K562 (cell line): ENCODE data around the gene SAPCD1. TPM values are rescaled to one million over a fixed set of nuclear protein-coding genes. Genes with fewer than 3 reads are reported as not detected.

Experiments used
- ARID3A ChIP-seq: IDR thresholded peaks from 2 replicates; pipeline ENCODE4 v1.6.1; 2012; ENCODE audit warnings: low read depth, low read length, improper control_type of control experiment, borderline replicate concordance
- CEBPZ ChIP-seq: fragments of 150-350 bp; IDR thresholded peaks from 2 replicates; pipeline ENCODE4 v1.6.1; 2014; ENCODE audit warnings: low read depth, mild to moderate bottlenecking, low read length, borderline replicate concordance
- CHD1 ChIP-seq: fragments of 200-600 bp; sonication (generic); IDR thresholded peaks from one replicate; pipeline ENCODE4 v1.6.1; 2012; ENCODE audit warnings: mild to moderate bottlenecking, moderate library complexity, low read length, inconsistent platforms
- ETV6 ChIP-seq, 3 experiments: fragments of 150-350 bp in 1 of 3; sonication (generic) in 1 of 3; formaldehyde crosslinking in 1 of 3; IDR thresholded peaks; 2 replicates each; pipeline versions ENCODE4 v1.6.1 to v1.8.0; 2014 to 2022; ENCODE audit warnings: borderline replicate concordance in 2 of 3, low read depth in 2 of 3, antibody characterized with exemption in 1 of 3, low read length in 1 of 3, mild to moderate bottlenecking in 1 of 3, missing genetic modification reagents in 1 of 3
- FOXO4 ChIP-seq: fragments of 450-650 bp; formaldehyde crosslinking; IDR thresholded peaks from 2 replicates; pipeline ENCODE4 v1.4.0; 2020; ENCODE audit warnings: mild to moderate bottlenecking, moderate library complexity
- KLF13 ChIP-seq: fragments of 450-650 bp; IDR thresholded peaks from 2 replicates; pipeline ENCODE4 v1.6.1; 2016; ENCODE audit warnings: missing genetic modification characterization, low read depth, mild to moderate bottlenecking, missing compliant biosample characterization, moderate library complexity, borderline replicate concordance
- MTA1 ChIP-seq: fragments of 450-650 bp; IDR thresholded peaks from 2 replicates; pipeline ENCODE4 v1.6.1; 2017; ENCODE audit warnings: borderline replicate concordance
- MXD1 ChIP-seq: fragments of 250-450 bp; sonication (Bioruptor Pico); IDR thresholded peaks from 2 replicates; pipeline ENCODE4 v1.8.0; 2021; ENCODE audit warnings: borderline replicate concordance, mild to moderate bottlenecking, moderate library complexity; ENCODE audit not compliant: poor library complexity, severe bottlenecking
- MXI1 ChIP-seq: IDR thresholded peaks from 2 replicates; pipeline ENCODE4 v1.6.1; 2011; ENCODE audit warnings: low read depth, mild to moderate bottlenecking, improper control_type of control experiment, low read length
- PHF8 ChIP-seq: fragments of 200-600 bp; sonication (generic); IDR thresholded peaks from 2 replicates; pipeline ENCODE4 v1.6.1; 2012; ENCODE audit warnings: mixed run types, mild to moderate bottlenecking, inconsistent platforms, low read length, moderate library complexity, borderline replicate concordance
- PPARD ChIP-seq: fragments of 250-450 bp; sonication (Bioruptor Pico); IDR thresholded peaks from 2 replicates; pipeline ENCODE4 v1.8.0; 2022; ENCODE audit warnings: inconsistent platforms, mild to moderate bottlenecking, moderate library complexity
- SAFB ChIP-seq: fragments of 200-400 bp; formaldehyde crosslinking; IDR thresholded peaks from 2 replicates; pipeline ENCODE4 v1.6.1; 2017; ENCODE audit warnings: low read depth, low read length, borderline replicate concordance
- TEAD1 ChIP-seq, 2 experiments: fragments of 450-650 bp in 1 of 2; sonication (generic) in 1 of 2; formaldehyde crosslinking; IDR thresholded peaks; 2 replicates each; pipeline versions ENCODE4 v1.4.0 to v1.8.0; 2020 to 2022; ENCODE audit warnings: mild to moderate bottlenecking in 2 of 2, missing genetic modification reagents in 1 of 2
- TEAD4 ChIP-seq, 2 experiments: sonication (generic) in 1 of 2; formaldehyde crosslinking in 1 of 2; IDR thresholded peaks; 2 replicates each; pipeline versions ENCODE4 v1.6.1 to v1.8.0; 2012 to 2022; ENCODE audit warnings: borderline replicate concordance in 1 of 2, inconsistent platforms in 1 of 2, low read length in 1 of 2, mild to moderate bottlenecking in 1 of 2, missing genetic modification reagents in 1 of 2
- XRCC5 ChIP-seq: fragments of 200-400 bp; formaldehyde crosslinking; IDR thresholded peaks from 2 replicates; pipeline ENCODE4 v1.6.1; 2017; ENCODE audit warnings: low read depth, mild to moderate bottlenecking, low read length
- ZNF12 ChIP-seq: sonication (generic); formaldehyde crosslinking; IDR thresholded peaks from 2 replicates; pipeline ENCODE4 v1.4.0; 2020; ENCODE audit warnings: mild to moderate bottlenecking, missing genetic modification reagents
- ZNF444 ChIP-seq: fragments of 250-450 bp; sonication (Bioruptor Pico); IDR thresholded peaks from 2 replicates; pipeline ENCODE4 v1.4.0; 2020; ENCODE audit warnings: mild to moderate bottlenecking, moderate library complexity
- polyA plus RNA-seq, 8 experiments: library from polyadenylated mRNA; depleted of rRNA in 4 of 8; stranded (reverse) in 5 of 8; unstranded in 3 of 8; fragments of >200 nt; fragmentation: Nextera tagmentation in 2 of 8; fragmentation: Illumina TruSeq in 1 of 8; extraction: Ambion mirVana in 2 of 8; extraction: Trizol in 1 of 8; gene quantifications; 2 replicates each; pipeline versions ENCODE4 v1.2.1 to v1.2.3, GENCODE V29; 2011 to 2014; ENCODE audit warnings: inconsistent platforms in 1 of 8, missing spikeins in 1 of 8
- total RNA-seq, 7 experiments: library from RNA; depleted of rRNA in 6 of 7; stranded (reverse); fragments of >200 nt in 6 of 7; fragmentation: Illumina TruSeq in 2 of 7; extraction: Trizol in 2 of 7; gene quantifications; 2 replicates each; pipeline versions ENCODE4 v1.2.1 to v1.2.3, GENCODE V29; 2011 to 2021; ENCODE audit warnings: low replicate concordance in 1 of 7

SAPCD1 gene
- total and polyA plus RNA-seq, 9 of the 15 experiments (the other 6 are each of a cell fraction or from before 2014, with no cell fraction given): 2.6 to 30.2 (median 7.4) TPM

- TF ChIP-seq MXD1 (CRISPR knock-in tag) (peak; percentile 59), MXI1 (peak; percentile 89), MTA1 (peak; percentile 49; the same call in 1 of the 2 replicates), ETV6 (IDR thresholded peaks at IDR 0.05; ENCODE audit: borderline replicate concordance in 1 of 2, low read depth in 2 of 2, low read length in 1 of 2) (0 out of 4 replicates have a peak, but pooled peaks of 1 of the 2 experiments have one; percentile 52), ETV6 (CRISPR knock-in tag; IDR thresholded peaks at IDR 0.05; ENCODE audit: borderline replicate concordance) (peak; percentile 95; the same call in 1 of the 2 replicates), PHF8 (peak; percentile 88; the same call in 1 of the 2 replicates), ZNF12 (CRISPR knock-in tag) (peak; percentile 23; the same call in 1 of the 2 replicates), CEBPZ (peak; percentile 87), ARID3A (0 out of 2 replicates have a peak, but pooled peaks have one; percentile 11), FOXO4 (CRISPR knock-in tag) (peak; percentile 80; the same call in 1 of the 2 replicates), TEAD1 (CRISPR knock-in tag; IDR thresholded peaks at IDR 0.05) (peak; percentile 51 to 98; a peak in 3 of 4 replicates), CHD1 (peak; percentile 96), TEAD4 (IDR thresholded peaks at IDR 0.05; ENCODE audit: low read length) (peak; percentile 56; the same call in 1 of the 2 replicates), TEAD4 (CRISPR knock-in tag; IDR thresholded peaks at IDR 0.05; ENCODE audit: borderline replicate concordance) (peak; percentile 92; the same call in 1 of the 2 replicates), KLF13 (tag) (peak; percentile 69), SAFB (peak; percentile 39; the same call in 1 of the 2 replicates), XRCC5 (peak; percentile 79; the same call in 1 of the 2 replicates), ZNF444 (peak; percentile 68; the same call in 1 of the 2 replicates), PPARD (CRISPR knock-in tag) (no peak)
Measured at GRCh38 chr6:31739639-31740396, 22.6 kb upstream of the SAPCD1 start, which contains the start of gene MSH5 (continued).
